Progenitor cell of endocrine pancreas (in vitro differentiated cells): Measurements from ENCODE around the gene RPGRIP1. TPM values are rescaled to one million over a fixed set of nuclear protein-coding genes. Genes with fewer than 3 reads are reported as not detected.
A peak's percentile ranks its signal among the peaks of the same experiment; 100 is the strongest.
"Not testable (repeated sequence)": the region's sequence is repeated elsewhere in the genome, so short reads cannot be mapped to it uniquely, and the experiment has no call there.

Experiments
- DNase-seq: peaks from one replicate; pipeline ENCODE4 v3.0.0; 2021; ENCODE audit warnings: low spot score; ENCODE audit not compliant: unreplicated experiment
- H3K27ac Mint-ChIP-seq: 2 replicates; pipeline ENCODE4 v1.8.0; 2021; ENCODE audit warnings: mild to moderate bottlenecking, moderate library complexity, mixed read lengths
- H3K27me3 Mint-ChIP-seq: 2 replicates; pipeline ENCODE4 v1.8.0; 2021; ENCODE audit warnings: mixed read lengths
- H3K36me3 Mint-ChIP-seq: 2 replicates; pipeline ENCODE4 v1.8.0; 2022; ENCODE audit warnings: mixed read lengths; ENCODE audit not compliant: insufficient read depth
- H3K4me1 Mint-ChIP-seq: 2 replicates; pipeline ENCODE4 v1.8.0; 2021; ENCODE audit warnings: low read depth, mixed read lengths
- H3K4me3 Mint-ChIP-seq: 2 replicates; pipeline ENCODE4 v1.8.0; 2021; ENCODE audit warnings: low read depth, mild to moderate bottlenecking, moderate library complexity, mixed read lengths
- H3K9me3 Mint-ChIP-seq: 2 replicates; pipeline ENCODE4 v1.8.0; 2021; ENCODE audit warnings: low read depth, mixed read lengths
- CTCF ChIP-seq: fragments of 200-600 bp; sonication (generic); IDR thresholded peaks from one replicate; pipeline ENCODE4 v1.5.0; 2021; ENCODE audit warnings: antibody characterized with exemption, mild to moderate bottlenecking; ENCODE audit not compliant: unreplicated experiment
- total RNA-seq: library from RNA; stranded (reverse); gene quantifications from 2 replicates; pipeline ENCODE4 v1.2.1, GENCODE V29; 2021

RPGRIP1 gene
- total RNA-seq, 1 donor from 2014 or later, result 0.19 TPM

- H3K4me1 Mint-ChIP-seq, result peaks cover 5% of the 10 kb centered on the region
- TF ChIP-seq CTCF, result peak; percentile 19
- H3K4me3 Mint-ChIP-seq, result peak overlapping the region; percentile 52
- H3K27me3 Mint-ChIP-seq, result peaks cover 3% of the 10 kb centered on the region
- H3K27ac Mint-ChIP-seq, result no peak overlapping the region
- H3K9me3 Mint-ChIP-seq, result no peaks in the 10 kb centered on the region
- peak; percentile 27 for DNase-seq
- no peaks in the 10 kb centered on the region for H3K36me3 Mint-ChIP-seq
Measured at GRCh38 chr14:21300892-21301291, 21.0 kb downstream of the RPGRIP1 start.

- TF ChIP-seq CTCF, result no peak
- no peak overlapping the region for H3K27ac Mint-ChIP-seq
- H3K27me3 Mint-ChIP-seq, result peaks cover 3% of the 10 kb centered on the region
- peaks cover 6% of the 10 kb centered on the region for H3K4me1 Mint-ChIP-seq
- H3K4me3 Mint-ChIP-seq, result no peak overlapping the region
- H3K9me3 Mint-ChIP-seq, result no peaks in the 10 kb centered on the region
- DNase-seq, result no peak
- H3K36me3 Mint-ChIP-seq, result no peaks in the 10 kb centered on the region
Measured at GRCh38 chr14:21302013-21302835, 22.3 kb downstream of the RPGRIP1 start.

- not testable (repeated sequence) for H3K27me3 Mint-ChIP-seq, H3K4me3 Mint-ChIP-seq, DNase-seq, H3K4me1 Mint-ChIP-seq, H3K27ac Mint-ChIP-seq, H3K36me3 Mint-ChIP-seq, H3K9me3 Mint-ChIP-seq
Measured at GRCh38 chr14:21302836-21303140, 22.9 kb downstream of the RPGRIP1 start.

GRCh38 chr14:21307637-21308036, 27.8 kb downstream of the RPGRIP1 start:
- DNase-seq, result no peak
- TF ChIP-seq CTCF, result no peak
- no peaks in the 10 kb centered on the region for H3K36me3 Mint-ChIP-seq
- H3K4me1 Mint-ChIP-seq, result peaks cover 22% of the 10 kb centered on the region
- peak overlapping the region; percentile 96 for H3K27ac Mint-ChIP-seq
- H3K4me3 Mint-ChIP-seq, result peak overlapping the region; percentile 75
- H3K9me3 Mint-ChIP-seq, result no peaks in the 10 kb centered on the region
- H3K27me3 Mint-ChIP-seq, result no peaks in the 10 kb centered on the region

GRCh38 chr14:21308132-21308478, 28.2 kb downstream of the RPGRIP1 start:
- H3K27me3 Mint-ChIP-seq, result no peaks in the 10 kb centered on the region
- H3K4me3 Mint-ChIP-seq, result peak overlapping the region; percentile 75
- DNase-seq, result no peak
- H3K9me3 Mint-ChIP-seq, result no peaks in the 10 kb centered on the region
- peak overlapping the region; percentile 96 for H3K27ac Mint-ChIP-seq
- TF ChIP-seq CTCF, result no peak
- H3K4me1 Mint-ChIP-seq, result peaks cover 22% of the 10 kb centered on the region
- H3K36me3 Mint-ChIP-seq, result no peaks in the 10 kb centered on the region
